ENCODE data around the gene FBXL7. TPM values are rescaled to one million over a fixed set of nuclear protein-coding genes. Genes with fewer than 3 reads are reported as not detected.

FBXL7 gene
- total and polyA plus RNA-seq, 2 donors (not counting 1 experiment from before 2014, with no cell fraction given), result not detected

GRCh38 chr5:15808577-15808976 lies 308.6 kb downstream of the FBXL7 start:
- no peak overlapping the region for H3K4me2 ChIP-seq (replicated peaks; ENCODE audit: low read depth, low read length, poor library complexity, severe bottlenecking)
- no peak overlapping the region for H3K27ac ChIP-seq (ENCODE audit: low read length in 2 of 2)
- H3K9ac ChIP-seq (ENCODE audit: low read length), result no peak overlapping the region
- no peaks in the 10 kb centered on the region for H3K27me3 ChIP-seq (replicated peaks in 1 of 4; ENCODE audit: control extremely low read depth in 1 of 4, control insufficient read depth in 3 of 4, insufficient read depth in 4 of 4, low read length in 3 of 4)
- no peaks in the 10 kb centered on the region for H3K4me1 ChIP-seq (ENCODE audit: control insufficient read depth in 2 of 2, insufficient read depth in 2 of 2, low read length in 2 of 2)
- DNase-seq (no peak), ATAC-seq (ENCODE audit: low read depth) (no peak)
- no peak overlapping the region for H3K4me3 ChIP-seq (ENCODE audit: control extremely low read depth in 1 of 5, extremely low read depth in 1 of 5, insufficient read depth in 1 of 5, low read depth in 2 of 5, low read length in 4 of 5)
- no peak for TF ChIP-seq CTCF (IDR thresholded peaks at IDR 0.05)
- TF ChIP-seq EZH2 (IDR thresholded peaks at IDR 0.05; ENCODE audit: borderline replicate concordance, insufficient read depth, low read depth, low read length, poor library complexity, severe bottlenecking), result no peak
- peaks cover 0 to 8% (median 0%) of the 10 kb centered on the region in 3 donors for H3K9me3 ChIP-seq (ENCODE audit: control extremely low read depth in 1 of 3, control insufficient read depth in 2 of 3, insufficient read depth in 1 of 3, low read length in 2 of 3)
- H3K9me3 Mint-ChIP-seq (ENCODE audit: insufficient read depth), result peaks cover 9% of the 10 kb centered on the region
- CTCF ChIA-PET, result no interaction called here
- H3K36me3 ChIP-seq (replicated peaks in 1 of 2; ENCODE audit: control extremely low read depth in 1 of 2, control insufficient read depth in 1 of 2, extremely low read depth in 1 of 2, insufficient read depth in 2 of 2, low read length in 1 of 2), result no peaks in the 10 kb centered on the region
- intact Hi-C loops (cut with micrococcal nuclease), result no loop called here
- no peak overlapping the region for H2AFZ ChIP-seq (ENCODE audit: insufficient read depth, low read depth, low read length, poor library complexity, severe bottlenecking)
- POLR2A ChIA-PET, result no interaction called here
- 53% methylated on average over 3 of the region's 3 CpGs for WGBS (ENCODE audit: insufficient coverage)
- H3K79me2 ChIP-seq (ENCODE audit: control insufficient read depth, insufficient read depth, low read length), result no peaks in the 10 kb centered on the region
- H3K4me1 Mint-ChIP-seq, result no peaks in the 10 kb centered on the region
- H3K4me3 Mint-ChIP-seq, result no peak overlapping the region
- no peaks in the 10 kb centered on the region for H3K27me3 Mint-ChIP-seq
- H4K20me1 ChIP-seq (ENCODE audit: control insufficient read depth, insufficient read depth, low read length, poor library complexity, severe bottlenecking), result no peaks in the 10 kb centered on the region
- no peak overlapping the region for H3K27ac Mint-ChIP-seq

- H3K9me3 ChIP-seq (ENCODE audit: control extremely low read depth in 1 of 3, control insufficient read depth in 2 of 3, insufficient read depth in 1 of 3, low read length in 2 of 3), result peaks cover 0 to 10% (median 2%) of the 10 kb centered on the region in 3 donors
- no peak overlapping the region for H3K4me3 ChIP-seq (ENCODE audit: control extremely low read depth in 1 of 5, extremely low read depth in 1 of 5, insufficient read depth in 1 of 5, low read depth in 2 of 5, low read length in 4 of 5)
- H3K4me2 ChIP-seq (replicated peaks; ENCODE audit: low read depth, low read length, poor library complexity, severe bottlenecking), result no peak overlapping the region
- H3K27me3 ChIP-seq (replicated peaks in 1 of 4; ENCODE audit: control extremely low read depth in 1 of 4, control insufficient read depth in 3 of 4, insufficient read depth in 4 of 4, low read length in 3 of 4), result no peaks in the 10 kb centered on the region
- CTCF ChIA-PET, result no interaction called here
- DNase-seq, result no peak
- Mint-ChIP-seq H3K4me1 (no peaks in the 10 kb centered on the region), H3K27me3 (no peaks in the 10 kb centered on the region), H3K4me3 (no peak overlapping the region), H3K9me3 (ENCODE audit: insufficient read depth) (no peaks in the 10 kb centered on the region), H3K27ac (no peak overlapping the region)
- 100% methylated on average over 2 of the region's 5 CpGs for WGBS (ENCODE audit: insufficient coverage)
- H3K9ac ChIP-seq (ENCODE audit: low read length), result no peak overlapping the region
- TF ChIP-seq EZH2 (IDR thresholded peaks at IDR 0.05; ENCODE audit: borderline replicate concordance, insufficient read depth, low read depth, low read length, poor library complexity, severe bottlenecking) (no peak), CTCF (IDR thresholded peaks at IDR 0.05) (no peak)
- no peaks in the 10 kb centered on the region for H4K20me1 ChIP-seq (ENCODE audit: control insufficient read depth, insufficient read depth, low read length, poor library complexity, severe bottlenecking)
- no peak overlapping the region for H3K27ac ChIP-seq (ENCODE audit: low read length in 2 of 2)
- no peak for ATAC-seq (ENCODE audit: low read depth)
- H3K36me3 ChIP-seq (replicated peaks in 1 of 2; ENCODE audit: control extremely low read depth in 1 of 2, control insufficient read depth in 1 of 2, extremely low read depth in 1 of 2, insufficient read depth in 2 of 2, low read length in 1 of 2), result no peaks in the 10 kb centered on the region
- H3K79me2 ChIP-seq (ENCODE audit: control insufficient read depth, insufficient read depth, low read length), result no peaks in the 10 kb centered on the region
- no peaks in the 10 kb centered on the region for H3K4me1 ChIP-seq (ENCODE audit: control insufficient read depth in 2 of 2, insufficient read depth in 2 of 2, low read length in 2 of 2)
- POLR2A ChIA-PET, result no interaction called here
- no peak overlapping the region for H2AFZ ChIP-seq (ENCODE audit: insufficient read depth, low read depth, low read length, poor library complexity, severe bottlenecking)
- intact Hi-C loops (cut with micrococcal nuclease), result no loop called here
These were observed 319.6 kb downstream of the FBXL7 start for GRCh38 chr5:15819617-15820016.

All from B cell (primary cell).